Loucy (cell line): ENCODE data around the gene PHEX.
"Not testable (repeated sequence)": the region's sequence is repeated elsewhere in the genome, so short reads cannot be mapped to it uniquely, and the experiment has no call there.

Experiments used
- EZH2phosphoT487 ChIP-seq: fragments of 200-600 bp; IDR thresholded peaks from 2 replicates; pipeline ENCODE4 v1.6.1; 2018; ENCODE audit warnings: antibody characterized with exemption, mild to moderate bottlenecking, moderate library complexity, borderline replicate concordance
- TF ChIP-seq, protein P1 (sequence below): fragments of 200-600 bp; sonication (generic); conservative IDR thresholded peaks from 2 replicates; pipeline ENCODE4 v1.5.1; 2014; ENCODE audit warnings: mild to moderate bottlenecking, antibody characterized with exemption, low read length

DNA sequence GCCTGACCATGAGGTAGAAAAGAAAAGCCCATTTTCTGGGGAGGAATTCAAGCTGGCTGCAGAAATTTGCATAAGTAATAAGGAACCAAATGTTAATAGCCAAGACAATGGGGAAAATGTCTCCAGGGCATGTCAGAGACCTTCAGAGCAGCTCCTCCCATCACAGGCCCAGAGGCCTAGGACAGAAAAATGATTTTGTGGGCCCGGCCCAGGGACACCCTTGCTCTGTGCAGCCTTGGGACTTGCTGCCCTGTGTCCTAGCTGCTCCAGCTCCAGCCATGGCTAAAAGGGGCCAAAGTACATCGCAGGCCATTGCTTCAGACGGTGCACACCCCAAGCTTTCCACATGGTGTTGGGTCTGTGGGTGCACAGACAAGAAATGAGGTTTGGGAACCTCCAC is 257.1 kb downstream of the PHEX start:
- TF ChIP-seq, protein P1, sequence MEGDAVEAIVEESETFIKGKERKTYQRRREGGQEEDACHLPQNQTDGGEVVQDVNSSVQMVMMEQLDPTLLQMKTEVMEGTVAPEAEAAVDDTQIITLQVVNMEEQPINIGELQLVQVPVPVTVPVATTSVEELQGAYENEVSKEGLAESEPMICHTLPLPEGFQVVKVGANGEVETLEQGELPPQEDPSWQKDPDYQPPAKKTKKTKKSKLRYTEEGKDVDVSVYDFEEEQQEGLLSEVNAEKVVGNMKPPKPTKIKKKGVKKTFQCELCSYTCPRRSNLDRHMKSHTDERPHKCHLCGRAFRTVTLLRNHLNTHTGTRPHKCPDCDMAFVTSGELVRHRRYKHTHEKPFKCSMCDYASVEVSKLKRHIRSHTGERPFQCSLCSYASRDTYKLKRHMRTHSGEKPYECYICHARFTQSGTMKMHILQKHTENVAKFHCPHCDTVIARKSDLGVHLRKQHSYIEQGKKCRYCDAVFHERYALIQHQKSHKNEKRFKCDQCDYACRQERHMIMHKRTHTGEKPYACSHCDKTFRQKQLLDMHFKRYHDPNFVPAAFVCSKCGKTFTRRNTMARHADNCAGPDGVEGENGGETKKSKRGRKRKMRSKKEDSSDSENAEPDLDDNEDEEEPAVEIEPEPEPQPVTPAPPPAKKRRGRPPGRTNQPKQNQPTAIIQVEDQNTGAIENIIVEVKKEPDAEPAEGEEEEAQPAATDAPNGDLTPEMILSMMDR, result not testable (repeated sequence)
- TF ChIP-seq EZH2phosphoT487, result not testable (repeated sequence)
